ENCODE measurements around the gene FAM241B.

Gene FAM241B

DNA sequence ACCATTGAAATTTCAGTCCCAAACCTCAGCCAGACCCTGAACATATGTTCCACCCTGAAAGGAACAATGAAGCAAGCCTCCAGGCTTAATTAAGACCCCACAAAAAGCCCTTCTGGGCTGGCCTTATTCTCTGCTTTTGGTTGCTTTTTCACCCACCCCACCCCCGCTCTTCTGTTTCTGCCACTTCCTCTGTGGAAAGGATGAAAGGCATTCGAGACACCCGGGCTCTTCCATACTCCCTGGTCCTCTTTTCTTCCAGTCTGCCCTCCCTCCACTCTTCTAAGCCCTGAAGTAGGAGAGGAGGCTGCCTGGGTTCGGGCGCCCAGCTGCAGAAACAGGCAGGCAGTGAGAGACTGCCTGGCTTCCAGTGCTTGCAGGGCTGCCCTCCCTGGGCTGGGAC is 9.4 kb upstream of the FAM241B start:
- TF ChIP-seq, protein P1, sequence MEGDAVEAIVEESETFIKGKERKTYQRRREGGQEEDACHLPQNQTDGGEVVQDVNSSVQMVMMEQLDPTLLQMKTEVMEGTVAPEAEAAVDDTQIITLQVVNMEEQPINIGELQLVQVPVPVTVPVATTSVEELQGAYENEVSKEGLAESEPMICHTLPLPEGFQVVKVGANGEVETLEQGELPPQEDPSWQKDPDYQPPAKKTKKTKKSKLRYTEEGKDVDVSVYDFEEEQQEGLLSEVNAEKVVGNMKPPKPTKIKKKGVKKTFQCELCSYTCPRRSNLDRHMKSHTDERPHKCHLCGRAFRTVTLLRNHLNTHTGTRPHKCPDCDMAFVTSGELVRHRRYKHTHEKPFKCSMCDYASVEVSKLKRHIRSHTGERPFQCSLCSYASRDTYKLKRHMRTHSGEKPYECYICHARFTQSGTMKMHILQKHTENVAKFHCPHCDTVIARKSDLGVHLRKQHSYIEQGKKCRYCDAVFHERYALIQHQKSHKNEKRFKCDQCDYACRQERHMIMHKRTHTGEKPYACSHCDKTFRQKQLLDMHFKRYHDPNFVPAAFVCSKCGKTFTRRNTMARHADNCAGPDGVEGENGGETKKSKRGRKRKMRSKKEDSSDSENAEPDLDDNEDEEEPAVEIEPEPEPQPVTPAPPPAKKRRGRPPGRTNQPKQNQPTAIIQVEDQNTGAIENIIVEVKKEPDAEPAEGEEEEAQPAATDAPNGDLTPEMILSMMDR (IDR thresholded peaks at IDR 0.05; ENCODE audit: control extremely low read depth, extremely low read depth, low read depth, missing control alignments), result no peak
- CTCF ChIA-PET, result no interaction called here
- POLR2A ChIA-PET, result no interaction called here
- DNase-seq (ENCODE audit: extremely low spot score), result no peak

DNA sequence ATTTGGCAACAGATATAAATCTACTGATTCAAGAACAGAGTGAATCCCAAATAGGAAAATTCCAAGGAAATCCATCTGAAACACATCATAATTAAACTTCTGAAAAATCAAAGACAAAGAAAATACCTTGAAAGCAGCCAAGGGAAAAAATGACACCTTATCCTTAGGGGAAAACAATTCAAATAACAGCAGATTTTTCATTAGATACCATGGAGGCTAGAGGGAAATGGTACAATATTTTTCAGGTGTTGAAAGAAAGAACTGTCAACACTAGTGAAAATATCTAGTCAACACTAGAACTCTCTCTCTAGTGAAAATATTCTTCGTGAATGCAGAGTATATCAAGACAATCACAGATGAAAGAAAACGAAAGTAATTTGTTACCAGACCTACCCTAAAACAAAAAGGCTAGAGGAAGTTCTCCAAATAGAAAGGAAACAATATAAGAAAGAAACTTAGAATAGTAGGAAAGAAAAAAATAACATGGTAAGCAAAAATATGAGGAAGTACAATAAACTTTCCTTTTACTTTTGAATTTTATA is 5.7 kb upstream of the FAM241B start:
- ChIA-PET CTCF (no interaction called here), POLR2A (no interaction called here)
- no peak for DNase-seq (ENCODE audit: extremely low spot score)
- TF ChIP-seq, protein P1 (IDR thresholded peaks at IDR 0.05; ENCODE audit: control extremely low read depth, extremely low read depth, low read depth, missing control alignments), result no peak

GRCh38 chr10:69626826-69627225 is 3.2 kb upstream of the FAM241B start:
- ChIA-PET POLR2A (no interaction called here), CTCF (interaction anchor here (1.1 to 2.0 kb wide), 2 partner anchors 9 to 111 kb away, joined by 5 to 6 read pairs; no protein-coding TSS in a partner anchor)
- TF ChIP-seq, protein P1 (IDR thresholded peaks at IDR 0.05; ENCODE audit: control extremely low read depth, extremely low read depth, low read depth, missing control alignments), result no peak
- no peak for DNase-seq (ENCODE audit: extremely low spot score)

GRCh38 chr10:69628891-69629290 is 1.2 kb upstream of the FAM241B start:
- TF ChIP-seq, protein P1 (IDR thresholded peaks at IDR 0.05; ENCODE audit: control extremely low read depth, extremely low read depth, low read depth, missing control alignments), result no peak
- DNase-seq (ENCODE audit: extremely low spot score), result no peak
- ChIA-PET POLR2A (no interaction called here), CTCF (interaction anchor here (0.7 to 1.8 kb wide), 9 partner anchors 10 to 113 kb away, joined by 3 to 11 read pairs (median 4); no protein-coding TSS in a partner anchor)

GRCh38 chr10:69629519-69629896 is 539 bp upstream of the FAM241B start:
- POLR2A ChIA-PET, result no interaction called here

GRCh38 chr10:69630651-69631400 is 779 bp downstream of the FAM241B start:
- POLR2A ChIA-PET, result no interaction called here
- TF ChIP-seq, protein P1 (IDR thresholded peaks at IDR 0.05; ENCODE audit: control extremely low read depth, extremely low read depth, low read depth, missing control alignments), result no peak
- CTCF ChIA-PET, result interaction anchor here (0.8 to 2.1 kb wide), 4 partner anchors 9 to 115 kb away, joined by 3 to 9 read pairs (median 5); no protein-coding TSS in a partner anchor
- no peak for DNase-seq (ENCODE audit: extremely low spot score)

More at GRCh38 chr10:69629519-69629896, 539 bp upstream of the FAM241B start:
- DNase-seq (ENCODE audit: extremely low spot score), result no peak
- TF ChIP-seq, protein P1 (IDR thresholded peaks at IDR 0.05; ENCODE audit: control extremely low read depth, extremely low read depth, low read depth, missing control alignments), result no peak
- CTCF ChIA-PET, result interaction anchor here (0.7 to 1.8 kb wide), 9 partner anchors 10 to 114 kb away, joined by 3 to 11 read pairs (median 4); no protein-coding TSS in a partner anchor
